Measurements from ENCODE around the gene CYP3A5. TPM values are rescaled to one million over a fixed set of nuclear protein-coding genes. Genes with fewer than 3 reads are reported as not detected.

The CYP3A5 gene
- total and polyA plus RNA-seq, 2 experiments from 2014 or later = 0.24 to 0.81 TPM

DNA sequence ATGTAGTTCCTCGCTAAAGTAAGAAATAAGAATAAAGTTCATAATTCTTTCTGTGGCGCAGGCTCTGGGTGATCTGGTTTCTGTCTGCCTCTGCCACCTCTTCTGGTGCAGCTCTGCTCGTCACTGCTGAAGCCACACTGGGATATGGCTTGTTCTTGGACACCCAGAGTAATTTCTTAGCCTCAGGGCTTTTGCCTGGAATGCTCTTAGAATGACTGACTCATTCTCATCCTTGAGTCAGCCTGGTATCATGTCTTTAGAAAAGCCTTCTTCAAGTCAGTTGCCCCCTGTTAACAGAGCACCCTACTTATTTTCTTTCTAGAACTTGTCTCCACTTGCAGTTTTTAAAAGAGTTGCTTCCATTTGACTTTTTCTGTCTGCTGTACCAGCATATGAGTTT lies 61.1 kb downstream of the CYP3A5 start:
- no peak overlapping the region for H3K27ac ChIP-seq
- H3K4me1 ChIP-seq (ENCODE audit: low read depth) = no peaks in the 10 kb centered on the region
- peaks cover 49% of the 10 kb centered on the region for H3K36me3 ChIP-seq
- no peaks in the 10 kb centered on the region for H3K27me3 ChIP-seq
- no peak for DNase-seq (ENCODE audit: low read depth in 1 of 2, low spot score in 1 of 2)
- no peaks in the 10 kb centered on the region for H3K9me3 ChIP-seq (ENCODE audit: low read depth)
- TF ChIP-seq, protein P1, sequence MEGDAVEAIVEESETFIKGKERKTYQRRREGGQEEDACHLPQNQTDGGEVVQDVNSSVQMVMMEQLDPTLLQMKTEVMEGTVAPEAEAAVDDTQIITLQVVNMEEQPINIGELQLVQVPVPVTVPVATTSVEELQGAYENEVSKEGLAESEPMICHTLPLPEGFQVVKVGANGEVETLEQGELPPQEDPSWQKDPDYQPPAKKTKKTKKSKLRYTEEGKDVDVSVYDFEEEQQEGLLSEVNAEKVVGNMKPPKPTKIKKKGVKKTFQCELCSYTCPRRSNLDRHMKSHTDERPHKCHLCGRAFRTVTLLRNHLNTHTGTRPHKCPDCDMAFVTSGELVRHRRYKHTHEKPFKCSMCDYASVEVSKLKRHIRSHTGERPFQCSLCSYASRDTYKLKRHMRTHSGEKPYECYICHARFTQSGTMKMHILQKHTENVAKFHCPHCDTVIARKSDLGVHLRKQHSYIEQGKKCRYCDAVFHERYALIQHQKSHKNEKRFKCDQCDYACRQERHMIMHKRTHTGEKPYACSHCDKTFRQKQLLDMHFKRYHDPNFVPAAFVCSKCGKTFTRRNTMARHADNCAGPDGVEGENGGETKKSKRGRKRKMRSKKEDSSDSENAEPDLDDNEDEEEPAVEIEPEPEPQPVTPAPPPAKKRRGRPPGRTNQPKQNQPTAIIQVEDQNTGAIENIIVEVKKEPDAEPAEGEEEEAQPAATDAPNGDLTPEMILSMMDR (IDR thresholded peaks at IDR 0.05; ENCODE audit: low read depth, low read length) = no peak
- H3K4me3 ChIP-seq = no peak overlapping the region

DNA sequence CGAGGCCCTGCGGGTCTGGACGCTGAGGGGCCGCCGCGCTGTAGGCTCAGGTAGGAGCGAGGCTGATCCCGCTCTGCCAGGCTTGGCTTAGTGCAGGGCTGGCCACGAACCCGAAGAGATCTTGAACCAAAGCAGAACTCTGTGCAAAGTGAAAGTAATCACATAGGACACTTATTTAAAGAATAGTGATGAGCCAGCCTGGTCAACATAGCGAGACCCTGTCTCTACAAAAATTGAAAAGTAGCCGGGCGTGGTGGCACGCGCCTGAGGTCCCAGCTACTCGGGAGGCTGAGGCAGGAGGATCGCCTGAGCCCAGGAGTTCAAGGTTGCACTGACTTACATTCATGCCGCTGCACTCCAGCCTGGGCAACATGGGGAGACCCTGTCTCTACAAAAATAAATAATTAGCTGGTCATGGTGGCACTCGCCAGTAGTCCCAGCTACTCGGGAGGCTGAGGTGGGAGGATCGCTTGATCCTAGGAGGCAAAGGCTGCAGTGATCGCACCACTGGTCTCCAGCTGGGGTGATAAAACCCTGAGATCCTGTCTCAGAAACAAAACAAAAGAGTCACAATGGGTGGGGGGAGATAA lies 62.5 kb downstream of the CYP3A5 start:
- Histone ChIP-seq H3K9me3 (ENCODE audit: low read depth) (no peaks in the 10 kb centered on the region), H3K27me3 (no peaks in the 10 kb centered on the region), H3K27ac (peak overlapping the region; percentile 85), H3K4me3 (peak overlapping the region; percentile 86), H3K4me1 (ENCODE audit: low read depth) (no peaks in the 10 kb centered on the region), H3K36me3 (peaks cover 34% of the 10 kb centered on the region)
- no peak for DNase-seq (ENCODE audit: low read depth in 1 of 2, low spot score in 1 of 2)
- TF ChIP-seq, protein P1 (IDR thresholded peaks at IDR 0.05; ENCODE audit: low read depth, low read length) = no peak

DNA sequence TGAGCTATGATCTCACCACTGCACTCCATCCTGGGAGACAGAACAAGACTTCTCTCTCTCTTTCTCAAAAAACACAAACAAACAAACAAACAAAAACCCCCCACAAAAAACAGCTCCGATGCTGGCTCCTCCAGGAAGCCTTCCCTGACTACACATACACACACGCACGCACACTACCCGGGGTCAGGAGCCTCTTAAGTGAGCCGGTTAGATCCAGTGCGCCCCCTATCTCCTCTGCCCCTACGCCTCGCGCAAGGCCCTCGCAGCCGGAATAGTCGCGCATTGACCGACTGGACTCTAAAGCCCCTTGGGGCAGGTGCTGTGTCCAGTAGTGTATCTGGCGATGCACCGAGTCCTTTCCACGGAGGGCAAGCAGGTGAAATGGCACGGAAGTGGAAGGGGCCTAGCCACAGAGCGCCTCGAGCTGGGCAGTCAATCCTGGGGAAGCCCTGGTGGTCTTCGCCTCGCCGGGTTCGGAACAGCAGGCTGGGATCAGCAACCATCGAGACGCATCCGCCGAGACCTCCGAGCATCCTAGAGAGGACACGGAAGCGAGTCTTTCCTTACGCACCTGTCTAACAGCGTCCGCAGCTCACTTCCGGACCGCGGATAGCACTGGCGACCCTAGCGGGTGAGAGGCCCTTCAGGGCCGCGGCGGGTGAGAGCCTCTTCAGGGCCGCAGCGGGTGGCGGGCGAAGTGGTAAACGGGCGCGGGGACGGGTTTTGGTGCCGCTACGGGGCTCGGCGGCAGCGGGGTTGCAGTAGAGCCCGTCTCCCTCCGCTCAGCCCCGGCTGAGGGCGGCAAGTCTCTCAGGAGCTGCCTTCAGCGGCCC lies 63.2 kb downstream of the CYP3A5 start, which contains the start of gene ZSCAN25:
TSS of gene ZSCAN25 (plus strand) at position 588 of the 833 bp plus-strand sequence. CDS start 2,661 bp downstream, outside the sequence.
- DNase-seq (ENCODE audit: low read depth in 1 of 2, low spot score in 1 of 2) = peak; percentile 92 to 94
- TF ChIP-seq, protein P1 (IDR thresholded peaks at IDR 0.05; ENCODE audit: low read depth, low read length) = peak; percentile 46

DNA sequence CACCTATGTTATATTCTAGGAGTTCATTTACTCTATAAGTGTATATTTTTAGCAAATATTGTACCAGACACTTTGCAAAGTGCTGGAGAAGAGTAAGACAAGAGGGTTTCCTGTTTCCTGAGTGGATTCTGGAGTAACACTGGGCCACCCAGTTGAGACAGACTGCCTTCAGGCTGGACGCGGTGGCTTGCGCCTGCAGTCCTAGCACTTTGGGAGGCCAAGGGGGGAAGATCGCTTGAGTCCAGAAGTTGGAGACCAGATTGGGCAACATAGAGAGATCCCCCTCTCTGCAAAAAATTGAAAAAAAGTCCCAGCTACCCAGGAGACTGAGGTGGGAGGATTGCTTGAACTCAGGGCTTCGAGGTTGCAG lies 63.8 kb downstream of the CYP3A5 start:
- H3K27ac ChIP-seq = no peak overlapping the region
- no peaks in the 10 kb centered on the region for H3K4me1 ChIP-seq (ENCODE audit: low read depth)
- H3K36me3 ChIP-seq = peaks cover 23% of the 10 kb centered on the region
- TF ChIP-seq, protein P1 (IDR thresholded peaks at IDR 0.05; ENCODE audit: low read depth, low read length) = no peak
- DNase-seq (ENCODE audit: low read depth in 1 of 2, low spot score in 1 of 2) = no peak
- H3K9me3 ChIP-seq (ENCODE audit: low read depth) = no peaks in the 10 kb centered on the region
- H3K27me3 ChIP-seq = no peaks in the 10 kb centered on the region
- peak overlapping the region; percentile 86 for H3K4me3 ChIP-seq

More for the DNA sequence above, 63.2 kb downstream of the CYP3A5 start, which contains the start of gene ZSCAN25:
- H3K4me1 ChIP-seq (ENCODE audit: low read depth) = no peaks in the 10 kb centered on the region
- H3K36me3 ChIP-seq = peaks cover 29% of the 10 kb centered on the region
- peak within 1 kb of the TSS; percentile 85 for H3K27ac ChIP-seq
- no peaks in the 10 kb centered on the region for H3K9me3 ChIP-seq (ENCODE audit: low read depth)
- peak within 1 kb of the TSS; percentile 86 for H3K4me3 ChIP-seq
- H3K27me3 ChIP-seq = no peaks in the 10 kb centered on the region

- H3K9me3 ChIP-seq (ENCODE audit: low read depth) = no peaks in the 10 kb centered on the region
- no peaks in the 10 kb centered on the region for H3K27me3 ChIP-seq
- TF ChIP-seq, protein P1 (IDR thresholded peaks at IDR 0.05; ENCODE audit: low read depth, low read length) = no peak
- DNase-seq (ENCODE audit: low read depth in 1 of 2, low spot score in 1 of 2) = no peak
- peaks cover 11% of the 10 kb centered on the region for H3K36me3 ChIP-seq
- H3K4me3 ChIP-seq = no peak overlapping the region
- no peak overlapping the region for H3K27ac ChIP-seq
- H3K4me1 ChIP-seq (ENCODE audit: low read depth) = no peaks in the 10 kb centered on the region
Measured at GRCh38 chr7:99614495-99614894, 65.3 kb downstream of the CYP3A5 start.

Data from cardiac muscle cell (in vitro differentiated cells and primary cell).